Measurements from ENCODE around the gene RAF1.

- no peak for TF ChIP-seq FOXK2 (IDR thresholded peaks at IDR 0.05)
- no peak for TF ChIP-seq SUZ12 (IDR thresholded peaks at IDR 0.05)
- TF ChIP-seq LEF1 (IDR thresholded peaks at IDR 0.05; ENCODE audit: borderline replicate concordance): no peak
- no peak for TF ChIP-seq ARNT (IDR thresholded peaks at IDR 0.05)
- TF ChIP-seq CTBP1 (IDR thresholded peaks at IDR 0.05; ENCODE audit: borderline replicate concordance): no peak
- TF ChIP-seq ZNF384 (IDR thresholded peaks at IDR 0.05): no peak
- TF ChIP-seq BHLHE40 (IDR thresholded peaks at IDR 0.05; ENCODE audit: borderline replicate concordance): no peak
- TF ChIP-seq SP1 (IDR thresholded peaks at IDR 0.05): no peak
- TF ChIP-seq NFRKB (IDR thresholded peaks at IDR 0.05): no peak
- no peak for TF ChIP-seq TARDBP (IDR thresholded peaks at IDR 0.05)
- TF ChIP-seq ELF4 (IDR thresholded peaks at IDR 0.05): no peak
Measured at GRCh38 chr3:12590096-12590495, 73.8 kb downstream of the RAF1 start.

All from HEK293T (cell line).